Smooth muscle cell (in vitro differentiated cells): ENCODE results near the gene EYA3. TPM values are rescaled to one million over a fixed set of nuclear protein-coding genes. Genes with fewer than 3 reads are reported as not detected.

ENCODE experiments used
- DNase-seq: peaks from one replicate; lab custom pipeline; 2025; ENCODE audit not compliant: unreplicated experiment; lab: John Stamatoyannopoulos, UW
- H2AFZ ChIP-seq: fragments of 200-600 bp; sonication (generic); 2 replicates; pipeline ENCODE4 v1.6.0; 2016; ENCODE audit warnings: antibody characterized with exemption, low read depth, mild to moderate bottlenecking
- H3F3A ChIP-seq: fragments of 200-600 bp; sonication (generic); 2 replicates; pipeline ENCODE4 v1.6.0; 2017; ENCODE audit warnings: antibody characterized with exemption, low read depth
- H3K27ac ChIP-seq: fragments of 200-600 bp; sonication (generic); 2 replicates; pipeline ENCODE4 v1.5.1; 2016; ENCODE audit warnings: low read depth, mild to moderate bottlenecking
- H3K27me3 ChIP-seq: fragments of 200-600 bp; sonication (generic); 2 replicates; pipeline ENCODE4 v1.6.1; 2016; ENCODE audit warnings: low read depth, mild to moderate bottlenecking
- H3K36me3 ChIP-seq: fragments of 200-600 bp; sonication (generic); 2 replicates; pipeline ENCODE4 v1.5.1; 2016; ENCODE audit warnings: low read depth
- H3K4me1 ChIP-seq: fragments of 200-600 bp; sonication (generic); 2 replicates; pipeline ENCODE4 v1.5.1; 2016; ENCODE audit warnings: low read depth
- H3K4me2 ChIP-seq: fragments of 200-600 bp; sonication (generic); 2 replicates; pipeline ENCODE4 v1.6.0; 2016; ENCODE audit warnings: mild to moderate bottlenecking
- H3K4me3 ChIP-seq: fragments of 200-600 bp; sonication (generic); 2 replicates; pipeline ENCODE4 v1.5.1; 2016; ENCODE audit warnings: mild to moderate bottlenecking
- H3K79me2 ChIP-seq: fragments of 200-600 bp; sonication (generic); 2 replicates; pipeline ENCODE4 v1.6.0; 2016; ENCODE audit warnings: low read depth, mild to moderate bottlenecking
- H3K9ac ChIP-seq: fragments of 200-600 bp; sonication (generic); 2 replicates; pipeline ENCODE4 v1.6.0; 2016; ENCODE audit warnings: low read depth
- H3K9me3 ChIP-seq: fragments of 200-600 bp; sonication (generic); replicated peaks from 2 replicates; pipeline ENCODE4 v1.5.1; 2016; ENCODE audit warnings: low read depth
- H4K20me1 ChIP-seq: fragments of 200-600 bp; sonication (generic); 2 replicates; pipeline ENCODE4 v1.6.0; 2016; ENCODE audit warnings: low read depth
- CTCF ChIP-seq: fragments of 200-600 bp; sonication (generic); IDR thresholded peaks from 2 replicates; pipeline ENCODE4 v1.5.1; 2017; ENCODE audit warnings: borderline replicate concordance, mild to moderate bottlenecking, antibody characterized with exemption; ENCODE audit not compliant: insufficient read depth, poor library complexity, severe bottlenecking
- WGBS: methylation state at CpG from one replicate; pipeline ENCODE4 v1.1.7; 2016; ENCODE audit warnings: low lambda C conversion rate; 5-methylcytosine and 5-hydroxymethylcytosine counted together
- polyA plus RNA-seq: library from polyadenylated mRNA; unstranded; fragments of >200 nt; fragmentation: Nextera tagmentation; extraction: Ambion mirVana; gene quantifications from 2 replicates; pipeline ENCODE4 v1.2.1, GENCODE V29; 2016
- total RNA-seq: library from RNA; depleted of rRNA; stranded (reverse); fragments of >200 nt; gene quantifications from 2 replicates; pipeline ENCODE4 v1.2.3, GENCODE V29; 2014

Gene EYA3
- total and polyA plus RNA-seq, 2 experiments from 2014 or later, result 3.8 to 17.1 TPM

GRCh38 chr1:28031173-28031572, 57.2 kb downstream of the EYA3 start:
- Histone ChIP-seq H2AFZ (no peak overlapping the region), H3K4me1 (no peaks in the 10 kb centered on the region), H3K4me3 (no peak overlapping the region)

GRCh38 chr1:28028873-28029654, 59.3 kb downstream of the EYA3 start:
- Histone ChIP-seq H3K9me3 (no peaks in the 10 kb centered on the region), H3K4me3 (no peak overlapping the region), H3K27ac (peak overlapping the region; percentile 45), H3K9ac (no peak overlapping the region), H3K4me1 (no peaks in the 10 kb centered on the region), H3K4me2 (no peak overlapping the region), H3F3A (no peaks in the 10 kb centered on the region), H2AFZ (no peak overlapping the region), H3K79me2 (no peaks in the 10 kb centered on the region), H3K27me3 (no peaks in the 10 kb centered on the region), H4K20me1 (no peaks in the 10 kb centered on the region), H3K36me3 (no peaks in the 10 kb centered on the region)
- no peak for TF ChIP-seq CTCF
- WGBS, result 81% methylated on average over 3 of the region's 3 CpGs
- DNase-seq, result no peak

More at GRCh38 chr1:28031173-28031572, 57.2 kb downstream of the EYA3 start:
- TF ChIP-seq CTCF, result no peak
- H3K9ac ChIP-seq, result no peak overlapping the region
- H3F3A ChIP-seq, result no peaks in the 10 kb centered on the region
- no peaks in the 10 kb centered on the region for H3K36me3 ChIP-seq
- H3K4me2 ChIP-seq, result no peak overlapping the region
- H4K20me1 ChIP-seq, result no peaks in the 10 kb centered on the region
- no peak for DNase-seq
- no peaks in the 10 kb centered on the region for H3K9me3 ChIP-seq
- H3K27ac ChIP-seq, result no peak overlapping the region
- H3K27me3 ChIP-seq, result no peaks in the 10 kb centered on the region
- H3K79me2 ChIP-seq, result no peaks in the 10 kb centered on the region

GRCh38 chr1:28027660-28028059, 60.8 kb downstream of the EYA3 start:
- Histone ChIP-seq H3K9ac (no peak overlapping the region), H3K4me2 (no peak overlapping the region), H3K9me3 (no peaks in the 10 kb centered on the region), H4K20me1 (no peaks in the 10 kb centered on the region), H2AFZ (no peak overlapping the region), H3K27me3 (no peaks in the 10 kb centered on the region), H3F3A (no peaks in the 10 kb centered on the region), H3K36me3 (no peaks in the 10 kb centered on the region), H3K4me1 (no peaks in the 10 kb centered on the region), H3K4me3 (no peak overlapping the region), H3K27ac (no peak overlapping the region), H3K79me2 (no peaks in the 10 kb centered on the region)
- no peak for DNase-seq
- TF ChIP-seq CTCF, result no peak

GRCh38 chr1:28027238-28027637, 61.2 kb downstream of the EYA3 start:
- WGBS, result 78% methylated on average over 1 of the region's 1 CpG
- Histone ChIP-seq H3K4me3 (no peak overlapping the region), H3K9ac (no peak overlapping the region), H3K4me2 (no peak overlapping the region), H3K4me1 (no peaks in the 10 kb centered on the region), H3K27ac (no peak overlapping the region), H3K79me2 (no peaks in the 10 kb centered on the region), H3K36me3 (no peaks in the 10 kb centered on the region), H3F3A (no peaks in the 10 kb centered on the region), H2AFZ (no peak overlapping the region), H4K20me1 (no peaks in the 10 kb centered on the region), H3K27me3 (no peaks in the 10 kb centered on the region), H3K9me3 (no peaks in the 10 kb centered on the region)
- TF ChIP-seq CTCF, result no peak
- DNase-seq, result no peak
